IMR-90 (cell line): ENCODE measurements around the gene SLC2A11. TPM values are rescaled to one million over a fixed set of nuclear protein-coding genes. Genes with fewer than 3 reads are reported as not detected.

Experiments used
- ATAC-seq: fragments of 200-7000 bp; cut with Tn5 transposase; 2 replicates; pipeline ENCODE4 v1.9.1; 2020; ENCODE audit warnings: low read depth, mild to moderate bottlenecking, moderate library complexity
- BruUV-seq: library from RNA; stranded (reverse); fragments of 400-500 nt; replicated peaks from 2 replicates; lab custom pipeline; 2021; lab: Mats Ljungman, UMichigan
- CTCF ChIA-PET: fragments of 300-600 bp; formaldehyde crosslinking; extraction: SDS; loops from one replicate; lab custom pipeline; 2021; ENCODE audit warnings: antibody characterized with exemption; lab: Yijun Ruan, JAX
- POLR2A ChIA-PET: fragments of 300-600 bp; sonication (Branson Sonifier 250); formaldehyde crosslinking; loops from one replicate; lab custom pipeline; 2022; ENCODE audit warnings: antibody characterized with exemption; ENCODE audit not compliant: unreplicated experiment; lab: Charles Lee
- DNase-seq: peaks from one replicate; pipeline ENCODE4 v3.0.0; 2013
- H2AFZ ChIP-seq: replicated peaks from 2 replicates; pipeline ENCODE3; 2013; ENCODE audit warnings: low read length, mild to moderate bottlenecking; ENCODE audit not compliant: poor library complexity
- H2AK5ac ChIP-seq: 2 replicates; pipeline ENCODE4 v1.6.1; 2013; ENCODE audit warnings: low read depth, low read length, inconsistent platforms
- H2AK9ac ChIP-seq: replicated peaks from 2 replicates; pipeline ENCODE3; 2013; ENCODE audit warnings: mild to moderate bottlenecking, low read depth, low read length, moderate library complexity; ENCODE audit not compliant: poor library complexity
- H2BK120ac ChIP-seq: 2 replicates; pipeline ENCODE4 v1.6.1; 2013; ENCODE audit warnings: low read depth, low read length, inconsistent platforms
- H2BK15ac ChIP-seq: 3 replicates; pipeline ENCODE4 v1.6.1; 2013; ENCODE audit warnings: low read depth, low read length, inconsistent platforms
- H2BK20ac ChIP-seq: 2 replicates; pipeline ENCODE4 v1.6.1; 2013; ENCODE audit warnings: low read depth, mild to moderate bottlenecking, inconsistent platforms, low read length, moderate library complexity
- H2BK5ac ChIP-seq: 2 replicates; pipeline ENCODE4 v1.6.1; 2013; ENCODE audit warnings: mild to moderate bottlenecking, low read depth, low read length, inconsistent platforms; ENCODE audit not compliant: poor library complexity, severe bottlenecking
- H3K14ac ChIP-seq: replicated peaks from 2 replicates; pipeline ENCODE4 v1.6.1; 2013; ENCODE audit warnings: low read depth, low read length, inconsistent platforms
- H3K18ac ChIP-seq: 2 replicates; pipeline ENCODE4 v1.6.1; 2013; ENCODE audit warnings: low read depth, low read length, control low read depth
- H3K23ac ChIP-seq: 2 replicates; pipeline ENCODE4 v1.6.1; 2013; ENCODE audit warnings: low read depth, low read length, inconsistent platforms
- H3K27ac ChIP-seq: 2 replicates; pipeline ENCODE4 v1.5.1; 2013; ENCODE audit warnings: mild to moderate bottlenecking, control low read depth, low read length; ENCODE audit not compliant: insufficient read depth
- H3K27me3 ChIP-seq: 2 replicates; pipeline ENCODE4 v1.6.1; 2013; ENCODE audit warnings: low read length; ENCODE audit not compliant: control insufficient read depth, insufficient read depth
- H3K36me3 ChIP-seq: 2 replicates; pipeline ENCODE4 v1.6.1; 2013; ENCODE audit warnings: low read length, mixed read lengths; ENCODE audit not compliant: control insufficient read depth, insufficient read depth
- H3K4ac ChIP-seq: 2 replicates; pipeline ENCODE4 v1.6.1; 2013; ENCODE audit warnings: low read depth, low read length, inconsistent platforms
- H3K4me1 ChIP-seq: 2 replicates; pipeline ENCODE4 v1.6.1; 2013; ENCODE audit warnings: low read length, mixed read lengths; ENCODE audit not compliant: control insufficient read depth, insufficient read depth
- H3K4me2 ChIP-seq: 2 replicates; pipeline ENCODE4 v1.6.1; 2013; ENCODE audit warnings: low read depth, mild to moderate bottlenecking, control low read depth, low read length, moderate library complexity
- H3K4me3 ChIP-seq: 2 replicates; pipeline ENCODE4 v1.5.1; 2013; ENCODE audit warnings: low read depth, mild to moderate bottlenecking, control low read depth, low read length, moderate library complexity; ENCODE audit not compliant: insufficient read depth
- H3K56ac ChIP-seq: 2 replicates; pipeline ENCODE4 v1.6.1; 2013; ENCODE audit warnings: low read length, inconsistent platforms; ENCODE audit not compliant: insufficient read depth; ENCODE audit errors: extremely low read depth
- H3K79me1 ChIP-seq, 2 experiments: 2 replicates each; pipeline ENCODE4 v1.6.1; 2013; ENCODE audit warnings: low read length in 2 of 2, inconsistent platforms in 1 of 2, low read depth in 1 of 2
- H3K9ac ChIP-seq: 2 replicates; pipeline ENCODE4 v1.6.1; 2013; ENCODE audit warnings: low read depth, low read length, control low read depth
- H3K9me1 ChIP-seq: 2 replicates; pipeline ENCODE4 v1.6.1; 2013; ENCODE audit warnings: low read length, inconsistent platforms; ENCODE audit not compliant: insufficient read depth
- H3K9me3 ChIP-seq: 2 replicates; pipeline ENCODE4 v1.6.1; 2013; ENCODE audit warnings: low read length; ENCODE audit not compliant: control insufficient read depth, insufficient read depth
- H4K20me1 ChIP-seq: 2 replicates; pipeline ENCODE4 v1.6.1; 2013; ENCODE audit warnings: low read length, inconsistent platforms; ENCODE audit not compliant: insufficient read depth
- H4K5ac ChIP-seq: 2 replicates; pipeline ENCODE4 v1.6.1; 2013; ENCODE audit warnings: mild to moderate bottlenecking, low read depth, low read length, control low read depth
- H4K8ac ChIP-seq, 2 experiments: 2 replicates each; pipeline ENCODE4 v1.6.1; 2013; ENCODE audit warnings: low read depth in 2 of 2, low read length in 2 of 2, control low read depth in 1 of 2, inconsistent platforms in 1 of 2
- H4K91ac ChIP-seq: 2 replicates; pipeline ENCODE4 v1.6.1; 2013; ENCODE audit warnings: low read depth, low read length, inconsistent platforms; ENCODE audit not compliant: insufficient read depth
- CEBPB ChIP-seq: IDR thresholded peaks from 2 replicates; pipeline ENCODE4 v1.6.1; 2012; ENCODE audit warnings: low read depth, low read length, improper control_type of control experiment
- MAZ ChIP-seq: IDR thresholded peaks from 2 replicates; pipeline ENCODE4 v1.6.1; 2012; ENCODE audit warnings: low read depth, mild to moderate bottlenecking, low read length, improper control_type of control experiment, moderate library complexity, borderline replicate concordance
- NFE2L2 ChIP-seq: fragments of 150-350 bp; IDR thresholded peaks from 2 replicates; pipeline ENCODE4 v1.6.1; 2016; ENCODE audit warnings: low read depth, mild to moderate bottlenecking, low read length
- SMC3 ChIP-seq: fragments of 150-350 bp; IDR thresholded peaks from 2 replicates; pipeline ENCODE4 v1.6.1; 2016; ENCODE audit warnings: low read depth, mild to moderate bottlenecking, antibody characterized with exemption, low read length, moderate library complexity
- WGBS, 2 experiments: methylation state at CpG; one replicate each; pipeline versions ENCODE4 v1.1.5 to v1.1.7; 2013; ENCODE audit warnings: missing lambda C conversion rate in 2 of 2; ENCODE audit not compliant: insufficient read length in 1 of 2; ENCODE audit errors: extremely low coverage in 2 of 2; 5-methylcytosine and 5-hydroxymethylcytosine counted together
- dilution Hi-C: fragments of 300-500 bp; cut with HindIII; formaldehyde crosslinking; loops from one replicate; pipeline ENCODE4 v1.14.3; 2018; ENCODE audit warnings: low sequenced_read_pairs; ENCODE audit not compliant: unreplicated experiment
- in situ Hi-C: fragments of 300-500 bp; cut with MboI; formaldehyde crosslinking; loops from 3 replicates; pipeline ENCODE4 v1.14.3; 2019; ENCODE audit warnings: low sequenced_read_pairs, inconsistent platforms, mixed read lengths
- intact Hi-C: fragments of 100-400 bp; cut with micrococcal nuclease; formaldehyde crosslinking; loops from 2 replicates; pipeline ENCODE4 v1.10.0; 2022
- polyA plus RNA-seq, 3 experiments: library from polyadenylated mRNA; depleted of rRNA; stranded (reverse); fragments of >200 nt; gene quantifications; 2 replicates each; pipeline ENCODE4 v1.2.3, GENCODE V29; 2012; ENCODE audit warnings: low replicate concordance in 1 of 3
- total RNA-seq: library from RNA; depleted of rRNA; stranded (reverse); fragments of >200 nt; gene quantifications from 2 replicates; pipeline ENCODE4 v1.2.3, GENCODE V29; 2012

SLC2A11 gene
- total and polyA plus RNA-seq, 2 of the 4 experiments (the other 2 are of a cell fraction), result 3.2 to 8.7 TPM

DNA sequence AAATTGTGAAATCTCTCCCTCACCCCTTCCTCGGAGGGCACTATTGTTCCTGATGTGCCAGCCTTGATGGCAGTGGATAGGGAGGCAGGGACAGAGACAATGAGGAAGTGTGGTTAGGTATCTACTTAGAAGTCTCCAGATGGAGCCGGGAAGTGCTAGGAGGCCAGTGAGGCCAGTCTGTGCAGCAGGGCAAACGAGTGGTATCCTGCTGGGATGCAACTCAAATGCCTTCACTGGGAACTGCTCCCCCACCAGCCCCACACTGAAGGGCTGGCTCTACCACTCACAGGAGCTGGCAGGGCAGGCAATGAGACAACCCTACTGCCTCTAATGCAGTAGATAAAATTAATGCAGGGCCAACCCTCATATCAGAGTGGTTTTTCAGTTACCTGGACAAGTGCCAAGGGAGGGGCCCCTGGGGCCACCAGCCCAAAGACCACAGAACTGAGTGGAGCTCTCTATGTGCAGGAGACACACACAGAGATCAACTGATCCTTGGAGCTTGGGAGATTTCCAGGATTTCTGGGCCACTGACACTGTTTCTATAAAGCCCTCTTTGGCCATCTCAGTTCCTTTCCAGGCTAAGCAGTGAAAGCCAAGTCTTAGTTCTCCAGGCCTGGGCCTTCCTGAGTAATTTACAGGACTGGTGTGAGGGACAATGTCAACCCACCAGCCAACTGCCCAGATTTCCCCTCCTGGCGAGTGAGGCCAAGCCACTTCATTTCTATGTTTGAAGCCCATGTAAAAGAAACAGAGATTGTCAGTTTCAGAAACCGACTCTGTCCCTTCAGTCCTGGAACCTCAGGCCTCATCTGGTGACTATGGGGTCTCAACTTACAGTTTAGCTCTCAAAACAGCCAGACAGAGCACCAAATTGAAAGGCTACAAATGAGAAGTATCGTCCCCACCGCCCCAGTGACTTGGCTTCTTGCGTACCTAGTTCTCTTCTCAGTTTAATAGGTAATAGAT, 40.6 kb downstream of the SLC2A11 start:
- Histone ChIP-seq H4K8ac (no peak overlapping the region; a peak in 1 of 4 replicates), H3K4me2 (no peak overlapping the region), H2BK120ac (no peak overlapping the region), H3K4ac (no peak overlapping the region), H4K5ac (0 out of 2 replicates have a peak overlapping the region, but pooled peaks have one; percentile 25), H3K14ac (no peak overlapping the region), H3K9me1 (peaks cover 19% of the 10 kb centered on the region), H3K79me1 (peaks cover 17 to 30% of the 10 kb centered on the region in 2 experiments), H2AK5ac (no peak overlapping the region), H3K9ac (no peak overlapping the region), H3K27me3 (no peaks in the 10 kb centered on the region), H2AK9ac (no peak overlapping the region), H2AFZ (no peak overlapping the region), H2BK20ac (no peak overlapping the region), H3K9me3 (no peaks in the 10 kb centered on the region), H3K4me3 (no peak overlapping the region), H3K18ac (no peak overlapping the region), H3K4me1 (peaks cover 12% of the 10 kb centered on the region), H3K23ac (no peak overlapping the region), H2BK15ac (no peak overlapping the region), H3K56ac (no peak overlapping the region), H3K27ac (no peak overlapping the region), H4K20me1 (peaks cover 24% of the 10 kb centered on the region), H2BK5ac (no peak overlapping the region), H3K36me3 (peaks cover 24% of the 10 kb centered on the region), H4K91ac (no peak overlapping the region)
- ChIA-PET CTCF (no interaction called here), POLR2A (no interaction called here)
- WGBS, 2 experiments, result no CpG with 5 or more reads among the region's 8 CpGs
- in situ Hi-C loops, result no loop called here
- dilution Hi-C loops, result no loop called here
- intact Hi-C loops, result no loop called here
- DNase-seq (no peak), ATAC-seq (no peak)
- no TSS peak for BruUV-seq
- TF ChIP-seq MAZ (no peak), SMC3 (no peak), CEBPB (no peak), NFE2L2 (no peak)
